BJ (cell line): ENCODE data around the gene IYD. TPM values are rescaled to one million over a fixed set of nuclear protein-coding genes. Genes with fewer than 3 reads are reported as not detected.

Experiments used
- CTCF ChIA-PET: fragments of 350-600 bp; formaldehyde crosslinking; extraction: SDS; loops from one replicate; lab custom pipeline; 2021; ENCODE audit warnings: antibody characterized with exemption, inconsistent platforms; lab: Yijun Ruan, JAX
- POLR2A ChIA-PET: fragments of 300-600 bp; sonication (Branson Sonifier 250); formaldehyde crosslinking; extraction: SDS; loops from one replicate; lab custom pipeline; 2021; ENCODE audit warnings: antibody characterized with exemption; lab: Charles Lee
- DNase-seq: peaks from one replicate; pipeline ENCODE4 v3.0.0-alpha.2; 2011; ENCODE audit warnings: low read depth
- H3K27me3 ChIP-seq: 2 replicates; pipeline ENCODE4 v1.6.0; 2011; ENCODE audit warnings: low read length; ENCODE audit not compliant: control insufficient read depth, insufficient read depth
- H3K36me3 ChIP-seq: 2 replicates; pipeline ENCODE4 v1.5.1; 2011; ENCODE audit warnings: low read length; ENCODE audit not compliant: control insufficient read depth, insufficient read depth
- H3K4me3 ChIP-seq: 2 replicates; pipeline ENCODE4 v1.5.1; 2011; ENCODE audit warnings: low read depth, mild to moderate bottlenecking, control low read depth, low read length
- CTCF ChIP-seq: IDR thresholded peaks from 2 replicates; pipeline ENCODE4 v1.5.1; 2011; ENCODE audit warnings: low read depth, mild to moderate bottlenecking, control low read depth, inconsistent platforms, low read length, moderate library complexity; ENCODE audit not compliant: insufficient read depth
- polyA plus RNA-seq: library from polyadenylated mRNA; depleted of rRNA; stranded (reverse); fragments of >200 nt; gene quantifications from 2 replicates; pipeline ENCODE4 v1.2.3, GENCODE V29; 2011

IYD gene
- polyA plus RNA-seq, 1 experiment, result not detected

- no peak for DNase-seq
- POLR2A ChIA-PET, result no interaction called here
- TF ChIP-seq CTCF, result no peak
- CTCF ChIA-PET, result interaction anchor here (1.1 to 2.3 kb wide), 2 partner anchors 13 to 388 kb away, joined by 3 to 6 read pairs; no protein-coding TSS in a partner anchor
- Histone ChIP-seq H3K36me3 (no peaks in the 10 kb centered on the region), H3K27me3 (no peaks in the 10 kb centered on the region), H3K4me3 (no peak overlapping the region)
Observed at GRCh38 chr6:150430815-150431214, 62.0 kb downstream of the IYD start.

GRCh38 chr6:150435360-150435759 lies 66.5 kb downstream of the IYD start:
- CTCF ChIA-PET, result interaction anchor here (0.7 kb wide), 1 partner anchor 27 kb away, joined by 3 read pairs; no protein-coding TSS in a partner anchor
- no peak overlapping the region for H3K4me3 ChIP-seq
- no peaks in the 10 kb centered on the region for H3K36me3 ChIP-seq
- H3K27me3 ChIP-seq, result no peaks in the 10 kb centered on the region
- POLR2A ChIA-PET, result no interaction called here
- no peak for TF ChIP-seq CTCF
- no peak for DNase-seq

GRCh38 chr6:150435832-150436231 lies 67.0 kb downstream of the IYD start:
- no peaks in the 10 kb centered on the region for H3K27me3 ChIP-seq
- H3K4me3 ChIP-seq, result no peak overlapping the region
- H3K36me3 ChIP-seq, result no peaks in the 10 kb centered on the region
- no peak for DNase-seq
- TF ChIP-seq CTCF, result no peak
- ChIA-PET CTCF (interaction anchor here (0.7 kb wide), 1 partner anchor 28 kb away, joined by 3 read pairs; no protein-coding TSS in a partner anchor), POLR2A (no interaction called here)

- no peak for TF ChIP-seq CTCF
- Histone ChIP-seq H3K4me3 (no peak overlapping the region), H3K27me3 (peaks cover 2% of the 10 kb centered on the region; the same call in 1 of the 2 replicates), H3K36me3 (no peaks in the 10 kb centered on the region)
- no peak for DNase-seq
- ChIA-PET POLR2A (no interaction called here), CTCF (no interaction called here)
Observed at GRCh38 chr6:150439373-150439772, 70.6 kb downstream of the IYD start.

GRCh38 chr6:150443621-150444020 lies 74.8 kb downstream of the IYD start:
- POLR2A ChIA-PET, result no interaction called here

More at GRCh38 chr6:150443621-150444020, 74.8 kb downstream of the IYD start:
- Histone ChIP-seq H3K27me3 (peaks cover 2% of the 10 kb centered on the region; the same call in 1 of the 2 replicates), H3K36me3 (no peaks in the 10 kb centered on the region), H3K4me3 (no peak overlapping the region)
- no peak for DNase-seq
- TF ChIP-seq CTCF, result no peak
- CTCF ChIA-PET, result no interaction called here
